ENCODE data around the gene FRMD4A. TPM values are rescaled to one million over a fixed set of nuclear protein-coding genes. Genes with fewer than 3 reads are reported as not detected.

FRMD4A gene
- total and polyA plus RNA-seq, 3 donors from 2014 or later, result 15.0 to 20.8 (median 18.7) TPM

DNA sequence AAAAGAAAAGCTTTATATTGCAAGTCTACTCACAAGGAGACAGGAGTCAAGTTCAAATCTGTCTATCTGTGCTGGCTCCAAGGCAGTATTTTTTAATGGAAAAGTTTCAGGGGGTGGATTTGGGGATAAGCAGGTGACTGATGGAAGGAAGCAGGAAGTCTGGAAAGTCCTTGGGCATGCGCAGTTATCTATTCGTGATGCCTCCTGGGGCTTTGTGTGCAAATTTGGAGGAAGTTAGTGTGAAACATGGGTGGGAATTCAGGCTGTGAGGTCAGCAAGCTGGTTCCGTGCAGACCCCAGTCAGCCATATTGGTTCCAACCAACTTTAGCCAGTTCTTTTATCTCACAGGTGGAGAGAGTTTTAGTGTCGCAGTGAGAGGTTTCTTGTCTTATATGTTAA, 140.0 kb downstream of the FRMD4A start:
- intact Hi-C loops (cut with DNase I; ENCODE audit: low total_unique reads), result no loop called here
- no peaks in the 10 kb centered on the region for H3K4me1 ChIP-seq
- H3K4me3 ChIP-seq, result no peak overlapping the region
- H3K27ac ChIP-seq, result no peak overlapping the region
- no peak for DNase-seq
- H3K27me3 ChIP-seq, result no peaks in the 10 kb centered on the region
- no peaks in the 10 kb centered on the region for H3K36me3 ChIP-seq (ENCODE audit: low read depth, missing control alignments)
- TF ChIP-seq, protein P1, sequence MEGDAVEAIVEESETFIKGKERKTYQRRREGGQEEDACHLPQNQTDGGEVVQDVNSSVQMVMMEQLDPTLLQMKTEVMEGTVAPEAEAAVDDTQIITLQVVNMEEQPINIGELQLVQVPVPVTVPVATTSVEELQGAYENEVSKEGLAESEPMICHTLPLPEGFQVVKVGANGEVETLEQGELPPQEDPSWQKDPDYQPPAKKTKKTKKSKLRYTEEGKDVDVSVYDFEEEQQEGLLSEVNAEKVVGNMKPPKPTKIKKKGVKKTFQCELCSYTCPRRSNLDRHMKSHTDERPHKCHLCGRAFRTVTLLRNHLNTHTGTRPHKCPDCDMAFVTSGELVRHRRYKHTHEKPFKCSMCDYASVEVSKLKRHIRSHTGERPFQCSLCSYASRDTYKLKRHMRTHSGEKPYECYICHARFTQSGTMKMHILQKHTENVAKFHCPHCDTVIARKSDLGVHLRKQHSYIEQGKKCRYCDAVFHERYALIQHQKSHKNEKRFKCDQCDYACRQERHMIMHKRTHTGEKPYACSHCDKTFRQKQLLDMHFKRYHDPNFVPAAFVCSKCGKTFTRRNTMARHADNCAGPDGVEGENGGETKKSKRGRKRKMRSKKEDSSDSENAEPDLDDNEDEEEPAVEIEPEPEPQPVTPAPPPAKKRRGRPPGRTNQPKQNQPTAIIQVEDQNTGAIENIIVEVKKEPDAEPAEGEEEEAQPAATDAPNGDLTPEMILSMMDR (IDR thresholded peaks at IDR 0.05), result no peak
- no peak for TF ChIP-seq POLR2A (IDR thresholded peaks at IDR 0.05)
- 70 to 73% methylated on average over 4 of the region's 4 CpGs for WGBS, 2 donors
- H3K9me3 ChIP-seq, result no peaks in the 10 kb centered on the region

DNA sequence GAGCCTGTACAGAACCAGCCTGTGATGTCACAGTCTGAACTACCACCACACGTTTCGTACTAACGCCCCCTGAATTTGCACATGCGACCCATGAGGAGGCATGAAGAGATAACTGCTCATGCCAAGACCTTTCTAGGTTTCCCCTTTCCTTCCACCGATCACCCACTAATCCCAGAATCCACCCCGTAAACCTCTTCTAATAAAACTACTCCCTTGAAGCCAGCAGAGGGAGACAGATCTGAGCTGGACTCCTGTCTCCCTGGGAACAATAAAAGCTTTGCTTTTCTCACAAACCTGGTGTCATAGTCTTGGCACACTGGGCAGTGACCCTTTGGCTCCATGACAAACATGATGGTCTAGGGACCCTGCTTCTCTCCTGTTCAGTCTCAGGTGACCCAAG, 144.5 kb downstream of the FRMD4A start:
- H3K36me3 ChIP-seq (ENCODE audit: low read depth, missing control alignments), result no peaks in the 10 kb centered on the region
- no peaks in the 10 kb centered on the region for H3K4me1 ChIP-seq
- WGBS, 2 donors, result 66 to 83% methylated on average over 6 of the region's 6 CpGs
- TF ChIP-seq, protein P1 (IDR thresholded peaks at IDR 0.05), result peak in 1 of 3 experiments; percentile 8
- TF ChIP-seq POLR2A (IDR thresholded peaks at IDR 0.05), result no peak
- H3K4me3 ChIP-seq, result no peak overlapping the region
- intact Hi-C loops (cut with DNase I; ENCODE audit: low total_unique reads), result no loop called here
- H3K27ac ChIP-seq, result no peak overlapping the region
- H3K27me3 ChIP-seq, result no peaks in the 10 kb centered on the region
- DNase-seq, result no peak
- H3K9me3 ChIP-seq, result no peaks in the 10 kb centered on the region

DNA sequence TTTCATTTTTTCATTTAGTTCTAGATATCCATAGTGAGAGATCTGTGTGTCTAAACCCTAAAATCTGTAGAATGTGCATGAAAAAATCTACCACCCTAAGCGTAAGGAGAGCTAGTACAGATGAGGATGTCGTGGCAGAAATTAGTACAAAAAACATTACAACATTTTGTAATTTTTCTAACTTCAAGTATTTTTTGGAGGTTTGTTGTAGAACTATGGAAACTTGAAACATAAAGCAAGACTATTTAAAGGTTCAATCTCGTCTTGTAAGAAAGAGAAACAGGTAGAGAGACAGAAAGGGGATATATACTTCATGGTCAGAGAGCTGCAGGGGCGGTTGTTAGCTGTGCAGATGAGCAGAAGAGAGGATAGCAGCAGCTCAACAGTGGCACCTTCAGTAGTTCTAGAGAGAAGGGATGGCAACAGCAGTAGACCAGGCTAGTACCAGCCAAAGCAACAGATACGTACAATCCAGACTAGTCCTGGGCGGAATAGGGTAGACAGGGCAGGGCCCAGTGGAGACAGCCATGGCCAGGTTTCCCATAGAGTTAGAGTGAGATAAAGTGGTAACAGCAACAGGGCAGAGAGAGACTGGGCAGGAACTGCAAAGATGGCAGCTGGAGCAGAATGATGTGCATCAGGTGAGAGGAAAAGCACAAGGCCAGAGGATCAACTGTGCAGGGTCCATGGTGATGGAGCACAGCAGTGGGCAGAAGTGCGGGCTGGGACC, 145.2 kb downstream of the FRMD4A start:
- no peak overlapping the region for H3K27ac ChIP-seq
- no peaks in the 10 kb centered on the region for H3K27me3 ChIP-seq
- intact Hi-C loops (cut with DNase I; ENCODE audit: low total_unique reads), result no loop called here
- H3K9me3 ChIP-seq, result no peaks in the 10 kb centered on the region
- peak; percentile 34 for DNase-seq
- TF ChIP-seq POLR2A (IDR thresholded peaks at IDR 0.05), result no peak
- TF ChIP-seq, protein P1 (IDR thresholded peaks at IDR 0.05), result no peak
- H3K4me3 ChIP-seq, result peak overlapping the region in 1 of 2 donors; percentile 24
- no peaks in the 10 kb centered on the region for H3K4me1 ChIP-seq
- H3K36me3 ChIP-seq (ENCODE audit: low read depth, missing control alignments), result no peaks in the 10 kb centered on the region
- WGBS, 2 donors, result 41 to 53% methylated on average over 6 to 7 of the region's 7 CpGs

DNA sequence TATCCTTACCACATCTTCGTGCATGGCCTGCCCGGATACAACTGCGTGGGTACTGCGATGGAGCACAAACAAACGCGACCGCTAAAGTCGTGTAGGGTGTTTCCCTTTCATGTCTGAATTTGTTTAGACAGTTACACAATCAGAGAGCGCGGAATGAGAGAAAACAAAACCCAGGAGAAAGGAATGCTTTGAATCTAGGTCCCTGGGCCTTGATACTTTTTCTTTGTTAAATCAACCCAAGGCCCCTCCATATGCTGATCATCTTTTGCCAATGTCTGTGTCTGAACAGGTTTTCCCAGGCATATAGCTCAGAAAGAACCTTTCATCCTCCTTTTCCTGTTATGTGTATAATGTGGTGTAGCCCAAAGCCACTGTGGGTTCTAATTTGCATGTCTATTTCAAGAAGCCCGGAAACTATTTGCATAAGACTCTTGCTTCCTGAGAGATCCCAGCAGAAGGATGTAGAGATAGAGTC, 145.8 kb downstream of the FRMD4A start:
- no peaks in the 10 kb centered on the region for H3K27me3 ChIP-seq
- TF ChIP-seq, protein P1 (IDR thresholded peaks at IDR 0.05), result no peak
- TF ChIP-seq POLR2A (IDR thresholded peaks at IDR 0.05), result no peak
- H3K4me1 ChIP-seq, result no peaks in the 10 kb centered on the region
- H3K4me3 ChIP-seq, result peak overlapping the region in 1 of 2 donors; percentile 24
- no peaks in the 10 kb centered on the region for H3K36me3 ChIP-seq (ENCODE audit: low read depth, missing control alignments)
- 69 to 80% methylated on average over 11 of the region's 11 CpGs for WGBS, 2 donors
- no peak overlapping the region for H3K27ac ChIP-seq
- DNase-seq, result no peak
- H3K9me3 ChIP-seq, result no peaks in the 10 kb centered on the region
- intact Hi-C loops (cut with DNase I; ENCODE audit: low total_unique reads), result no loop called here

DNA sequence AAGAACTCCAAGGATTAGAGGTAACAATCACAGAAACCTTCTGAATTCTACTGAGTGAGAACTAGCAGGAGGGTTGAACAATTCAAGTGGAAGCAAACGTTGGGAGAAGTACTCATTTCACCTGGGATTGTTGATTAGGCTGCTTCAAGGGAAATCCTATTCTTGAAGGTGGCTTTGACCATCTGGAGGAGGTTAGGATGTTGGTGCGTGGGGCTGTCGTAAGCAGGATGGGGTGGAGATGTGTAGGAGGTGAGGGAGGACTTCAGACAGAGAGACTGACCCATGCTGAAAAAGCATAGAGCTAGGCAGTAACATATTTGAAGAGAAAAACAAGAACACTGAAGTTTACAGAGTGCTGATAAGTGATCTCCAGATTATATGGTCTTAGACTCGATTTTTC, 147.9 kb downstream of the FRMD4A start:
- DNase-seq, result no peak
- Histone ChIP-seq H3K4me1 (no peaks in the 10 kb centered on the region), H3K27ac (no peak overlapping the region), H3K27me3 (no peaks in the 10 kb centered on the region), H3K9me3 (no peaks in the 10 kb centered on the region), H3K4me3 (no peak overlapping the region), H3K36me3 (ENCODE audit: low read depth, missing control alignments) (no peaks in the 10 kb centered on the region)
- intact Hi-C loops (cut with DNase I; ENCODE audit: low total_unique reads), result no loop called here
- TF ChIP-seq POLR2A (IDR thresholded peaks at IDR 0.05), result no peak
- TF ChIP-seq, protein P1 (IDR thresholded peaks at IDR 0.05), result no peak
- 67 to 76% methylated on average over 4 of the region's 4 CpGs for WGBS, 2 donors

All from testis (tissue), 3 donors.